Stimulated activated CD4-positive, alpha-beta T cell treated with anti-CD3 and anti-CD28 coated beads, Interleukin-1b, Interleukin-23, amount 100 ng/mL, for 24 hours (primary cell): ENCODE results near the gene TEX38.
"Not testable (repeated sequence)": the region's sequence is repeated elsewhere in the genome, so short reads cannot be mapped to it uniquely, and the experiment has no call there.

ENCODE experiments used
- DNase-seq, 4 experiments: peaks; one replicate each; pipeline ENCODE4 v3.0.0-alpha.2; 2020; ENCODE audit warnings: low read depth in 4 of 4, low spot score in 1 of 4

The TEX38 gene

GRCh38 chr1:46654698-46655097 lies 17.0 kb upstream of the TEX38 start:
- not testable (repeated sequence) for DNase-seq

DNA sequence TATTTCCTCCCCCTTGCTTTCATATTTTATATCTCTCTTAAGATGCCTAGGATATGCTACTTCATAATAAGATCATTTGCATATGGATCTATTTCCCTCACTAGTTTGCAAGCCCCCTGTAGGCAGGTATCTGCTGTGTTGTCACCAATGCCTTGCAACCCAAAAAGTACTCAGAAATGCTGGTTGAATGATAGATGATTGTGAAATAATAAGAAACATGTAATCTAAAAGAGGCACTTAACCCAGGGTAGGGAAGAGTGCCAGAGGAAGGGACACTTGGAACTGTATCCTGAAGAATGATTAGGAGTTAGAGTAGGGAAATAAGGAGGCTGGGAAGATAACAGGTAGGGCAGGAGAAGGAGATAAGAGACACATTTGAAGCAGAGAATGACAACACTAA lies 15.8 kb upstream of the TEX38 start:
- DNase-seq, result no peak

GRCh38 chr1:46656643-46657042 lies 15.0 kb upstream of the TEX38 start:
- no peak for DNase-seq

DNA sequence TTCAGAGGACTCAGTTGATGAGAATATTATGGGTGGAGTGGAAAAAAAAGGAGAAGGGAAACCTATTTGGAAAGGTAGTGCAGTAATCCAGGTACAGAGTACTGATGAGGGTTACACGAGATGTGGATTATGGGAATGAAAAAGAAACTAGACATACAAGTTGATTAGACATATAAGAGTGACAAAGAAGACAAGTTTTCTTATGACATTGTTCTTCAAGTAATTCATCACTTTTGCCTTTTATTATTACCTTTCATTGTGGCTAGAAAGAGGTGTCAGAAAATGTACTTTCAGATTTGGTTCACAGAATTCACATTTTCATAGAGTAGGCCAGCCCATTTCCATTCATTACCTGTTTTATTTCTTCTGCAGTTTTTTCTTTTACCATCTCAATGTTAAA lies 13.9 kb upstream of the TEX38 start:
- no peak for DNase-seq

DNA sequence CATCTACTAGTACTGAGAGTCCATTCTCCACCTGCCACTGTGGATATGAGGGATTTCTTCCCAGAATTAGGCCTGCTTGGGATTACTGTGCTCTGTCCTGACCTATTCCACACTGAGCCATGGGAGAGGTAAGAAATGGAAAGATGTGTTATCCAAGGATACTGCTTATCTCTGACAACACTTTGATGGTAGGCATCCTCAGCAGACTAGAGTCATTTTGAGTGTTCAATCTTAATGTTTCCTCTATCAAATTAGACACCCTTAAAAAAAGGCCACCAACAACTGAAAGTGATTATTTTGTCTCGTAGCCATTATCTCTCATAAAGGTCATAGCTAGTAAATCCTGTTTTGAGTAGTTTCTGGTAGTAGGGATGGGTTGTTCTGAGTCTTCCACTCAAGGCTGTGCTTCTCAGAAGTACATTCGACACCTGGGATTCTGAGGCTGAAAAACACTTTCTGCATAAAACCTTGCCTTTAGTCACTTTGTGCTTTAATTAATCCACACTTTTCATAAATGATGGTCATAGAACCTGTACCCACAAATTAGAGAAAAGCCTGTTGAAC lies 12.3 kb upstream of the TEX38 start:
- DNase-seq, result no peak

- not testable (repeated sequence) for DNase-seq
These were observed 11.5 kb upstream of the TEX38 start for GRCh38 chr1:46660116-46660515.

- DNase-seq, result not testable (repeated sequence)
These were observed 8.7 kb upstream of the TEX38 start for GRCh38 chr1:46662919-46663318.

- DNase-seq, result no peak
These were observed 5.7 kb upstream of the TEX38 start for GRCh38 chr1:46665983-46666382.

DNA sequence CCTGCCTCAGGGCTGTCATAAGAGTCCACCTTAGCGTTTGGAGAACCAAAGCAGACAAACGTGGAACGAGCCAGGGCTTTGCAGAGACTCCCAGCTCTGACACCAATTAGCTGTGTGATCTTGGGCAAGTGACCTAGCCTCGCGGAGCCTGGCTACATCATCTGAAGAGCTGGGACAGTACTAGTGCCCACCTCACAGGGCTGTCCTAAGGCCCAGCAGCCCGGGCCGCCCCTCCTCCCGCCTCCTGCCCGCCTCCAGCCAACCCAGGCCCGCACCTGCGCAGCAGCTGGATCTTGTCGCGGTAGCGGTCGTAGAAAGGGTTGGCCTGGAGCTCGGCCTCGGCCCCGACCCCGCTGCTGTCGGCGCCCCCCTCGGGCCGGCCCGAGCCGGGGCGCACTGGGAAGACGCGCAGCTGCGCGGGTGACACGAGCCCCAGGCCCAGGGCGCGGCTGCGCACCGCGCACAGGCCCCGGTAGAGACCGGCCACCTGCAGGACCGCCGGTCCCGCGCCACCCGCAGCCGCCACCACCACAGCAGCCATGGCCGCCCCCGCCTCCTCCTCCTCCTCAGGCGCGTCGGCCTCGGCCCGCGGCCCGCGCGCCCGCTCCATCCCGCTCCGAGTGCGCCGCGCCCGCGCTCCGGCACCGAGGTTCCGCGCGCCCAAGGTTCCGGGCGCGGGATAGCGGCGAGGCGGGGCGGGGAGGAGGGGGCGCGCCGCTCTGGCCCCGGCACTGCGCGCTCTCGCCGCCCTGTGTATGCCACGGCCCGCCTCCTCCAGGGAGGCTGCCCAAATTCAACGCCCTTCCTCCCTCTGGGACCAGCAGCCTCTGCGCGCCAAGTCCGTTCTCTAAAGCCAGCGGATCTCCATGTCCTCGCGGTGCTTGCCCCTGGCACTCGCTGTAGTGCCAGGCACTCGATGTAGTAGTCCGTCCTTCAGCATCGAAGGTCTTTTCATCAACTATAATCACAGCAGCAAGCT lies 3.6 kb upstream of the TEX38 start, which contains the start of gene ATPAF1:
Gene ATPAF1, minus strand, starts transcription at position 583 of the 979 bp plus-strand sequence. Its CDS starts 42 bp downstream, at position 541.
- peak; percentile 27 to 58 (median 42) for DNase-seq

DNA sequence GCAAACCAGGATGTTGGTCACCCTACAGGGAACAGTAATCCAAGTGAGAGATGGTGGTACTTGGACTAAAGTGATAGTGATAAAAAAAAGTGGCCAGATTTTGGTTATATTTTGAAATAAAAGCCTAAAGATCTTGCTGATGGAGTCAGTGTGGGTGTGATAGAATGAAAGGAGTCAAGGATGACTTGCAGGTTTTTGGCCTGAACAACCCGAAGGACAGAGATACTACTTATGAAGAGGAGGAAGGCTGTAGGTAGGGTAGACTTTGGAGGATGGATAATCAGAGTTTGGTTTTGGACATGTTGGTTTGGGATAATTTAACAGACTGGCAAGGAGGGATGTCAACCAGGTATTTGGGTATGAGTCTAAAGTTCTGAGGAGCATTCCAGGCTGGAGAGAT lies 1.5 kb upstream of the TEX38 start:
- DNase-seq, result no peak

DNA sequence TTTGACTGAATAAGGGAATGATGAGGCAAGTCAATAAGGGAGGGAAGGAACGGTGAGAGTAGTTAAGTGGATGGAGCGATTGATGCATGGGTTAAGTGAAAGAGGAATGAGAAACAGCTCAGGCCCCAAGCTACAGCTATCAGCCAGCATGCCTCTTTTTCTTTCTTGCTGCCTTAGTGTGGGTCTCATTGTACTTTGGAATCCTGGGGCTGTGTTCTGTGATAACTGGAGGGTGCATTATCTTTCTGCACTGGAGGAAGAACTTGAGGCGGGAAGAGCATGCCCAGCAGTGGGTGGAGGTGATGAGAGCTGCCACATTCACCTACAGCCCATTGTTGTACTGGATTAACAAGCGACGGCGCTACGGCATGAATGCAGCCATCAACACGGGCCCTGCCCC lies 1.0 kb downstream of the TEX38 start:
- no peak for DNase-seq

DNA sequence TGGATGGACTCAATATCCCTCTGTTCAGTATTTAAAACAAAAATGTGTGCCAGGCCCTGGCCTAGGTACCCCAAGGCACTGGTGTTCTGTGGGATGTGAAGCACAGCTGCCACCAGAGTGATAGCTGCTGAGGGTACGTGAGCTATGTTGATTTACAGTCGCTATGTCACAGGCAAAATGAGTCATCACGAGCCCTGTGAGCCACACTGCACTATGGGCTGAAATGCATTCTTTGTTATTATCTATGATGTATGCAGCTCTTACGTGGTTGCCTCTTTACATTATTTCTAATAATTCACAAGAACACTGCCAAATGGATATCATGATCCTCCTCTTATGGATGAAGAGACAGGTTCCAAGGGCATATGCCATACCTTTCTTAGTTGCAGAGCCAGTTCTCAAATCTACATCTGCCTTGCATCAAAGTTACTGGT lies 2.1 kb downstream of the TEX38 start:
- no peak for DNase-seq

- no peak for DNase-seq
These were observed 4.1 kb downstream of the TEX38 start for GRCh38 chr1:46675549-46676314.

GRCh38 chr1:46676531-46676930 lies 4.9 kb downstream of the TEX38 start:
- no peak for DNase-seq

- DNase-seq, result no peak
These were observed 5.7 kb downstream of the TEX38 start for GRCh38 chr1:46677339-46677738.

DNA sequence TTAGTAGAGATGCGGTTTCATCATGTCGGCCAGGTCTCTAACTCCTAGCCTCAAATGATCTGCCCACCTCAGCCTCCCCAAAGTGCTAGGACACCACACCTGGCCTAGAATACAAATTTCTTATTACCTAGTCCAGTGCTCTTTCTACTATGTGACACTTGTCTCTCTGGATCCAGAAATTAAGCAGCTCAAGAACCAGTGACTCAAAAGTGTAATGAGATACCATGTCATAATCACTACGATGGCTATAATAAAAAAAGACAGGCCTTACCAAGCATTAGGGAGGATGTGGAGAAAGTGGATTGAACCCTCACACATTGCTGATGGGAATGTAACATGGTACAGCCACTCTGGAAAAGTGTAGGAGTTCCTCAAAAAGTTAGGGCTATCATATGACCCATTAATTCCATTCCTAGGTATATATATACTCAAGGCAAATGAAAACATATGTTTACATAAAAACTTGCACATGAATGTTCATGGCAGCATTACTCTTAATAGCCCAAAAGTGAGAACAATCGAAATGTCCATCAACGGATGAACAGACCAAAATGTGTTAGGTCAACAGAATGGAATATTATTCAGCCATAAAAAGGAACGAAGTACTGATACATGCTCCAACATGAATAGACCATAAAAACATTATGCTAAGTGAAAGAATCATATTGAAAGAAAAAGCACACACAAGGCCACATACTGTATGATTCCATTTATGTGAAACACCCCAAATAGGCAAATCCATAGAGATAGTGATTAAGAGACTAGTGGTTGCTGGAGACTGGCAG lies 8.3 kb downstream of the TEX38 start:
- no peak for DNase-seq

DNA sequence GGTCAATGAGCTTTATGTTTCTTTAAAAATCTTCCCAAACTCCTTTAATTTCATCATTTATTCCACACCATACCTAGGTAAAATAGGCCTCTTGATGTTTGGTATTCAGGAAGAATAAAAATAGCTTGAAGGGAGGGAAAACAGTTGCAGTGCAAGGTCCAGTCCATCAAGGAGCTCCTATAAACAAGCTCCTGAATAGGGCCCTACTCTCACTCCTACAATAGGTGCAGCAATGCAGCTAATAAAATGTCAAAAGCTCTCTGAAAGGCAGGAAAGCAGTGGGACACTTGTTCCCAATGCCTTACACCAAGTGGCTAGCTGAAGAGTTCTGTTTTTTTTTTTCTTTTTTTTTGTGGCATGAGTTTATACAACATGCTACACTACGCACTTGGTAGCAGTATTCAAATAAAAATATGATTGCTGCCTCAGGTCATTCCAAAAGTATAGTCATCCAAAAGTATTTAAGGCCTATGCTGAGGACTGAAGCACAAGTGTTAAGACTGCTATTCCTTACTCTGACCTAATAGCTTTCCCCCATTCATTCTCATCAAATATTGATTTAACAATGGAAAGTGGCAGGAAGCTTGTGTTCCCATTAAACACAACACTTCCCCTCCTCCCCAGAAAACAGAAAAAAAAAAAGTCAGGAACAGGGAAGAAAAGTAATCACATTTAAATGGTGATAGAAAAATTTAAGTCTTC lies 9.8 kb downstream of the TEX38 start:
- no peak for DNase-seq

DNA sequence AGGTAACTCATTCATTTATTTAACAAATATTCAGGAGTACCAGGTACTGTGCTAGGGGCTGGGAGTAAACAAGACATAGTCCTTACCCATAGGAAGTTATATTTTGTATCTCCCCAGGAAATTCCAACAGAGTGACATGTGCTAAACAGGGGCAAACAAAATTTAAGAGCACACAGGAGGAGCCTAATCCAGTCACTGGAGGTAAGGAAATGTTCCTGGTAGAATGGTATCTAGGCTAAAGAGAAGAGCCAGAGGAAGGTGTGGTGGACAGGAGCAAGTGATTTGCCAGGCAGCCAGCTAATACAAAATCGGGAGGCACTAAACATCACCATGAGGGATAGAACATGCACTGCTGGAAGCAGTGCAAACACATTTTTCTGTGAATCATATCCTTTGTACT lies 10.4 kb downstream of the TEX38 start:
- no peak for DNase-seq

DNA sequence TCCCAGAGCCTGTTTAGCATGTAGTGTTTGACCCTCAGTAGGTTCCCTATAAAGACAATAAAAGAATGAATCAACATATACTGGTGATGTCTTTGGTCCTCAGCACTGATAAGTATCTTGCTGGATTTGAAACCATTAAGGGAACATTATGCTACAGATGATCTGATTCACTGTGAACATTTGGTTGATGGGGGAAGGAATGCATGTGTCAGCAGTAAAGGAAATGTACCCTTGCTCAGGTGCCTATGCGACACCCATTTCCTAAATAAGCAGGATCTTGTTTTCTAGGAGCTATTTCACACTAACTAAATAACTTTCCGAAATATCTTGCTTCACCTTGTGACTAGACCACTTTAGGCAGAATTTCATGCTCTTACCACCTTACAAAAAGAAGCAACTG lies 13.0 kb downstream of the TEX38 start:
- no peak for DNase-seq

- no peak for DNase-seq
These were observed 14.6 kb downstream of the TEX38 start for GRCh38 chr1:46686255-46686654.
